ENCODE data around the gene LAMA2.

GRCh38 chr6:129192458-129192989, 309.6 kb downstream of the LAMA2 start:
- TF ChIP-seq, protein P1, sequence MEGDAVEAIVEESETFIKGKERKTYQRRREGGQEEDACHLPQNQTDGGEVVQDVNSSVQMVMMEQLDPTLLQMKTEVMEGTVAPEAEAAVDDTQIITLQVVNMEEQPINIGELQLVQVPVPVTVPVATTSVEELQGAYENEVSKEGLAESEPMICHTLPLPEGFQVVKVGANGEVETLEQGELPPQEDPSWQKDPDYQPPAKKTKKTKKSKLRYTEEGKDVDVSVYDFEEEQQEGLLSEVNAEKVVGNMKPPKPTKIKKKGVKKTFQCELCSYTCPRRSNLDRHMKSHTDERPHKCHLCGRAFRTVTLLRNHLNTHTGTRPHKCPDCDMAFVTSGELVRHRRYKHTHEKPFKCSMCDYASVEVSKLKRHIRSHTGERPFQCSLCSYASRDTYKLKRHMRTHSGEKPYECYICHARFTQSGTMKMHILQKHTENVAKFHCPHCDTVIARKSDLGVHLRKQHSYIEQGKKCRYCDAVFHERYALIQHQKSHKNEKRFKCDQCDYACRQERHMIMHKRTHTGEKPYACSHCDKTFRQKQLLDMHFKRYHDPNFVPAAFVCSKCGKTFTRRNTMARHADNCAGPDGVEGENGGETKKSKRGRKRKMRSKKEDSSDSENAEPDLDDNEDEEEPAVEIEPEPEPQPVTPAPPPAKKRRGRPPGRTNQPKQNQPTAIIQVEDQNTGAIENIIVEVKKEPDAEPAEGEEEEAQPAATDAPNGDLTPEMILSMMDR (IDR thresholded peaks at IDR 0.05; ENCODE audit: insufficient read depth, low read depth, low read length): no peak
- TF ChIP-seq EZH2 (IDR thresholded peaks at IDR 0.05; ENCODE audit: insufficient read depth, low read length): no peak
